ENCODE measurements around the gene LILRA6. TPM values are rescaled to one million over a fixed set of nuclear protein-coding genes. Genes with fewer than 3 reads are reported as not detected.

Gene LILRA6
- total and polyA plus RNA-seq, 2 of the 13 experiments (the other 11 are each of a cell fraction or from before 2014, with no cell fraction given): not detected

DNA sequence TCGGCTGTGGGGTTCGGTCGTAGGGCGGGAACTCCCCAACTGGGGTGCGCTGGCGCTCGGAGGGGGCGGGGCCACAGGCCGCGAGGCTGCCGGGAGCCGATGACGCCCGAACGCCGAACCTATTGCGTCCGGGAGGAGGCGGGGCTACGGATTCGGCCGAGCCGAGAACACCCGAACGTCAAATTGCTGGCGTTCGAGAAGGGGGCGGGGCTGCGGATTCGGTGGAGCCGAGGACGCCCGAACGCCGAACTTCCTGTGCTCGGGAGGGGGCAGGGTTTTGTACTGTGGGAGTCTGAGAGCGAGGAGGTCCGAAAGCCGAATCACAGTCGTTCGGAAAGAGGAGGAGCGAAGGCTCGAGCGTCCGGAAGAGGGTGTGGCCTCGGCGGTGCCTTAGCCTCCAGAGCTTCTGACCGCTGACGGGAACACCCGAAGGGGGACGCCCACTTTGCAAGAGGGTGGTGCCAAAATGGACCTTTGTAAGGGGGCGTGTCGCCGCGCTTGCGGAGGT is 52.0 kb downstream of the LILRA6 start (continued):
- TF ChIP-seq, protein P1, sequence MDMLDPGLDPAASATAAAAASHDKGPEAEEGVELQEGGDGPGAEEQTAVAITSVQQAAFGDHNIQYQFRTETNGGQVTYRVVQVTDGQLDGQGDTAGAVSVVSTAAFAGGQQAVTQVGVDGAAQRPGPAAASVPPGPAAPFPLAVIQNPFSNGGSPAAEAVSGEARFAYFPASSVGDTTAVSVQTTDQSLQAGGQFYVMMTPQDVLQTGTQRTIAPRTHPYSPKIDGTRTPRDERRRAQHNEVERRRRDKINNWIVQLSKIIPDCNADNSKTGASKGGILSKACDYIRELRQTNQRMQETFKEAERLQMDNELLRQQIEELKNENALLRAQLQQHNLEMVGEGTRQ (IDR thresholded peaks at IDR 0.05; ENCODE audit: low read depth, low read length): no peak
- TF ChIP-seq, protein P1 (CRISPR knock-in tag; IDR thresholded peaks at IDR 0.05; ENCODE audit: borderline replicate concordance): no peak
- TF ChIP-seq IKZF4 (CRISPR knock-in tag; IDR thresholded peaks at IDR 0.05; ENCODE audit: borderline replicate concordance, low read depth, not compliant biosample characterization): no peak
- no peak for TF ChIP-seq HMG20B (CRISPR knock-in tag; conservative IDR thresholded peaks at IDR 0.05)
- no peak for TF ChIP-seq SKI (IDR thresholded peaks at IDR 0.05; ENCODE audit: partially characterized antibody)
- TF ChIP-seq XRCC5 (optimal IDR thresholded peaks at IDR 0.05; ENCODE audit: low read length): peak; percentile 16
- no peak; the same call in 1 of the 2 replicates for TF ChIP-seq ZNF878 (CRISPR knock-in tag; IDR thresholded peaks at IDR 0.05)
- no peak for TF ChIP-seq NR2F2 (IDR thresholded peaks at IDR 0.05; ENCODE audit: borderline replicate concordance, low read depth)
- TF ChIP-seq ONECUT2 (CRISPR knock-in tag; IDR thresholded peaks at IDR 0.05): no peak
- no peak for TF ChIP-seq RXRB (CRISPR knock-in tag; IDR thresholded peaks at IDR 0.05; ENCODE audit: borderline replicate concordance)
- TF ChIP-seq, protein P2, sequence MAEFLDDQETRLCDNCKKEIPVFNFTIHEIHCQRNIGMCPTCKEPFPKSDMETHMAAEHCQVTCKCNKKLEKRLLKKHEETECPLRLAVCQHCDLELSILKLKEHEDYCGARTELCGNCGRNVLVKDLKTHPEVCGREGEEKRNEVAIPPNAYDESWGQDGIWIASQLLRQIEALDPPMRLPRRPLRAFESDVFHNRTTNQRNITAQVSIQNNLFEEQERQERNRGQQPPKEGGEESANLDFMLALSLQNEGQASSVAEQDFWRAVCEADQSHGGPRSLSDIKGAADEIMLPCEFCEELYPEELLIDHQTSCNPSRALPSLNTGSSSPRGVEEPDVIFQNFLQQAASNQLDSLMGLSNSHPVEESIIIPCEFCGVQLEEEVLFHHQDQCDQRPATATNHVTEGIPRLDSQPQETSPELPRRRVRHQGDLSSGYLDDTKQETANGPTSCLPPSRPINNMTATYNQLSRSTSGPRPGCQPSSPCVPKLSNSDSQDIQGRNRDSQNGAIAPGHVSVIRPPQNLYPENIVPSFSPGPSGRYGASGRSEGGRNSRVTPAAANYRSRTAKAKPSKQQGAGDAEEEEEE (CRISPR knock-in tag; IDR thresholded peaks at IDR 0.05; ENCODE audit: borderline replicate concordance): no peak
- TF ChIP-seq RAD51 (IDR thresholded peaks at IDR 0.05; ENCODE audit: borderline replicate concordance): no peak
- TF ChIP-seq ARNTL (CRISPR knock-in tag; IDR thresholded peaks at IDR 0.05): 0 out of 2 replicates have a peak, but pooled peaks have one; percentile 14
- no peak; the same call in 1 of the 2 replicates for TF ChIP-seq ZZZ3 (CRISPR knock-in tag; IDR thresholded peaks at IDR 0.05; ENCODE audit: borderline replicate concordance)
- TF ChIP-seq, protein P3, sequence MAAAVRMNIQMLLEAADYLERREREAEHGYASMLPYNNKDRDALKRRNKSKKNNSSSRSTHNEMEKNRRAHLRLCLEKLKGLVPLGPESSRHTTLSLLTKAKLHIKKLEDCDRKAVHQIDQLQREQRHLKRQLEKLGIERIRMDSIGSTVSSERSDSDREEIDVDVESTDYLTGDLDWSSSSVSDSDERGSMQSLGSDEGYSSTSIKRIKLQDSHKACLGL (CRISPR knock-in tag; IDR thresholded peaks at IDR 0.05): no peak
- no peak for TF ChIP-seq U2AF2 (IDR thresholded peaks at IDR 0.05; ENCODE audit: low read depth, low read length)
- TF ChIP-seq BRCA1 (CRISPR knock-in tag; IDR thresholded peaks at IDR 0.05): no peak
- TF ChIP-seq ZNF3 (CRISPR knock-in tag; IDR thresholded peaks at IDR 0.05): no peak
- TF ChIP-seq, protein P4, sequence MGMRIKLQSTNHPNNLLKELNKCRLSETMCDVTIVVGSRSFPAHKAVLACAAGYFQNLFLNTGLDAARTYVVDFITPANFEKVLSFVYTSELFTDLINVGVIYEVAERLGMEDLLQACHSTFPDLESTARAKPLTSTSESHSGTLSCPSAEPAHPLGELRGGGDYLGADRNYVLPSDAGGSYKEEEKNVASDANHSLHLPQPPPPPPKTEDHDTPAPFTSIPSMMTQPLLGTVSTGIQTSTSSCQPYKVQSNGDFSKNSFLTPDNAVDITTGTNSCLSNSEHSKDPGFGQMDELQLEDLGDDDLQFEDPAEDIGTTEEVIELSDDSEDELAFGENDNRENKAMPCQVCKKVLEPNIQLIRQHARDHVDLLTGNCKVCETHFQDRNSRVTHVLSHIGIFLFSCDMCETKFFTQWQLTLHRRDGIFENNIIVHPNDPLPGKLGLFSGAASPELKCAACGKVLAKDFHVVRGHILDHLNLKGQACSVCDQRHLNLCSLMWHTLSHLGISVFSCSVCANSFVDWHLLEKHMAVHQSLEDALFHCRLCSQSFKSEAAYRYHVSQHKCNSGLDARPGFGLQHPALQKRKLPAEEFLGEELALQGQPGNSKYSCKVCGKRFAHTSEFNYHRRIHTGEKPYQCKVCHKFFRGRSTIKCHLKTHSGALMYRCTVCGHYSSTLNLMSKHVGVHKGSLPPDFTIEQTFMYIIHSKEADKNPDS (CRISPR knock-in tag; IDR thresholded peaks at IDR 0.05): no peak
- no peak for TF ChIP-seq PAF1 (CRISPR knock-in tag; IDR thresholded peaks at IDR 0.05)
- no peak for TF ChIP-seq GPN1 (CRISPR knock-in tag; IDR thresholded peaks at IDR 0.05; ENCODE audit: borderline replicate concordance)
- no peak for TF ChIP-seq ZNF253 (CRISPR knock-in tag; IDR thresholded peaks at IDR 0.05; ENCODE audit: borderline replicate concordance)
- no peak for TF ChIP-seq ZNF296 (CRISPR knock-in tag; conservative IDR thresholded peaks at IDR 0.05)
- no peak for TF ChIP-seq ZNF543 (CRISPR knock-in tag; IDR thresholded peaks at IDR 0.05)

Data from HepG2 (cell line).